Neural cell (in vitro differentiated cells): ENCODE data around the gene AGO4.

ENCODE experiments used
- RAD21 ChIP-seq: fragments of 450-650 bp; conservative IDR thresholded peaks from 2 replicates; pipeline ENCODE4 v1.6.1; 2014; ENCODE audit warnings: antibody characterized with exemption, mild to moderate bottlenecking, moderate library complexity
- TF ChIP-seq, protein P1 (sequence below): fragments of 450-650 bp; IDR thresholded peaks from 2 replicates; pipeline ENCODE4 v1.5.1; 2014; ENCODE audit warnings: antibody characterized with exemption, mild to moderate bottlenecking, moderate library complexity; ENCODE audit not compliant: poor library complexity, severe bottlenecking

DNA sequence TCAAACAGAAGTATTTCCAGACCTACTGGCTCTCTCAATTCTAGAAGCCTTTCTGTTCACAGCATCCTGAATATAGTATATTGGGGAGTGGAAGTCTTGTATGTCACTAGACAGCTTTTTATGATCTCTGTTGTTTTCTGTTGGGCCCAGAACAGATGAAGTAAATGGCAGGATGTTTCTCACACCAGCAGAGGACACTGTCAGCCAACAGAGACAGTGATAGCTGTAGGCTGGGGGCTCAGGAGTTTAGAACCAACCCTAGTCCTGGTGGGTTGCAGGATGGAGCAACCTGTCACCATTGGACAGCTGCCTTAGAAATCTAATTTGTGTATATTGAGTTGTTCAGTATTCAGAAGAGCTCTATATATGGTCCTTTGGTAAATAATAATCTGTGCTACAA is 92.1 kb downstream of the AGO4 start:
- TF ChIP-seq, protein P1, sequence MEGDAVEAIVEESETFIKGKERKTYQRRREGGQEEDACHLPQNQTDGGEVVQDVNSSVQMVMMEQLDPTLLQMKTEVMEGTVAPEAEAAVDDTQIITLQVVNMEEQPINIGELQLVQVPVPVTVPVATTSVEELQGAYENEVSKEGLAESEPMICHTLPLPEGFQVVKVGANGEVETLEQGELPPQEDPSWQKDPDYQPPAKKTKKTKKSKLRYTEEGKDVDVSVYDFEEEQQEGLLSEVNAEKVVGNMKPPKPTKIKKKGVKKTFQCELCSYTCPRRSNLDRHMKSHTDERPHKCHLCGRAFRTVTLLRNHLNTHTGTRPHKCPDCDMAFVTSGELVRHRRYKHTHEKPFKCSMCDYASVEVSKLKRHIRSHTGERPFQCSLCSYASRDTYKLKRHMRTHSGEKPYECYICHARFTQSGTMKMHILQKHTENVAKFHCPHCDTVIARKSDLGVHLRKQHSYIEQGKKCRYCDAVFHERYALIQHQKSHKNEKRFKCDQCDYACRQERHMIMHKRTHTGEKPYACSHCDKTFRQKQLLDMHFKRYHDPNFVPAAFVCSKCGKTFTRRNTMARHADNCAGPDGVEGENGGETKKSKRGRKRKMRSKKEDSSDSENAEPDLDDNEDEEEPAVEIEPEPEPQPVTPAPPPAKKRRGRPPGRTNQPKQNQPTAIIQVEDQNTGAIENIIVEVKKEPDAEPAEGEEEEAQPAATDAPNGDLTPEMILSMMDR = no peak
- no peak for TF ChIP-seq RAD21
